PC-3 (cell line): ENCODE measurements around the gene TAF1C. TPM values are rescaled to one million over a fixed set of nuclear protein-coding genes. Genes with fewer than 3 reads are reported as not detected.
A peak's percentile ranks its signal among the peaks of the same experiment; 100 is the strongest.

Experiments
- ATAC-seq: fragments of 200-7000 bp; cut with Tn5 transposase; 2 replicates; pipeline ENCODE4 v1.9.1; 2020; ENCODE audit warnings: mild to moderate bottlenecking, moderate library complexity
- BruUV-seq: library from RNA; stranded (reverse); fragments of 400-500 nt; replicated peaks from 2 replicates; lab custom pipeline; 2021; lab: Mats Ljungman, UMichigan
- CTCF ChIA-PET: fragments of 300-600 bp; sonication (Branson Sonifier 250); formaldehyde crosslinking; loops from one replicate; lab custom pipeline; 2022; ENCODE audit warnings: antibody characterized with exemption; lab: Charles Lee
- POLR2A ChIA-PET: fragments of 300-600 bp; sonication (Branson Sonifier 250); formaldehyde crosslinking; loops from one replicate; lab custom pipeline; 2022; ENCODE audit warnings: antibody characterized with exemption; ENCODE audit not compliant: unreplicated experiment; lab: Charles Lee
- DNase-seq: peaks from one replicate; pipeline ENCODE4 v3.0.0-alpha.2; 2015
- H2AFZ ChIP-seq: fragments of 300-600 bp; sonication (generic); 2 replicates; pipeline ENCODE4 v1.6.0; 2016; ENCODE audit warnings: antibody characterized with exemption, low read length
- H3F3A ChIP-seq: fragments of 300-600 bp; sonication (generic); one replicate; pipeline ENCODE4 v1.6.0; 2017; ENCODE audit warnings: antibody characterized with exemption, low read length, control low read depth, mild to moderate bottlenecking; ENCODE audit not compliant: unreplicated experiment
- H3K27ac ChIP-seq: fragments of 300-600 bp; sonication (generic); 2 replicates; pipeline ENCODE4 v1.5.1; 2016; ENCODE audit warnings: mild to moderate bottlenecking, low read length
- H3K27me3 ChIP-seq: fragments of 300-600 bp; sonication (generic); 2 replicates; pipeline ENCODE4 v1.6.1; 2016; ENCODE audit warnings: low read length, mixed read lengths
- H3K36me3 ChIP-seq: fragments of 300-600 bp; sonication (generic); 2 replicates; pipeline ENCODE4 v1.6.1; 2016; ENCODE audit warnings: low read depth, mixed run types, low read length, mixed read lengths
- H3K4me1 ChIP-seq: fragments of 300-600 bp; sonication (generic); 2 replicates; pipeline ENCODE4 v1.5.1; 2016; ENCODE audit warnings: low read length; ENCODE audit not compliant: insufficient read depth
- H3K4me2 ChIP-seq: fragments of 300-600 bp; sonication (generic); 2 replicates; pipeline ENCODE4 v1.6.0; 2016; ENCODE audit warnings: low read length
- H3K4me3 ChIP-seq: fragments of 300-600 bp; sonication (generic); 2 replicates; pipeline ENCODE4 v1.5.1; 2016; ENCODE audit warnings: mild to moderate bottlenecking, low read length, mixed read lengths
- H3K79me2 ChIP-seq: fragments of 300-600 bp; sonication (generic); 2 replicates; pipeline ENCODE4 v1.6.1; 2017; ENCODE audit warnings: low read length, mixed read lengths
- H3K9ac ChIP-seq: fragments of 300-600 bp; sonication (generic); 2 replicates; pipeline ENCODE4 v1.6.0; 2016; ENCODE audit warnings: mild to moderate bottlenecking, low read length
- H3K9me2 ChIP-seq: fragments of 300-600 bp; sonication (generic); replicated peaks from 2 replicates; pipeline ENCODE4 v1.6.1; 2016; ENCODE audit warnings: mixed run types, low read length, mixed read lengths
- H3K9me3 ChIP-seq: fragments of 300-600 bp; sonication (generic); 2 replicates; pipeline ENCODE4 v1.6.1; 2016; ENCODE audit warnings: low read length, mixed read lengths
- H4K20me1 ChIP-seq: fragments of 300-600 bp; sonication (generic); 2 replicates; pipeline ENCODE4 v1.6.1; 2016; ENCODE audit warnings: low read length, mixed read lengths
- CTCF ChIP-seq: fragments of 300-600 bp; sonication (generic); conservative IDR thresholded peaks from 2 replicates; pipeline ENCODE4 v1.5.1; 2017; ENCODE audit warnings: antibody characterized with exemption, low read depth, mild to moderate bottlenecking, low read length
- EZH2 ChIP-seq: fragments of 300-600 bp; sonication (generic); IDR thresholded peaks from one replicate; pipeline ENCODE4 v1.6.1; 2017; ENCODE audit warnings: antibody characterized with exemption, mild to moderate bottlenecking, low read length; ENCODE audit not compliant: unreplicated experiment
- EZH2phosphoT487 ChIP-seq: fragments of 300-600 bp; sonication (generic); IDR thresholded peaks from 2 replicates; pipeline ENCODE4 v1.6.1; 2018; ENCODE audit warnings: mild to moderate bottlenecking, antibody characterized with exemption, low read length, borderline replicate concordance
- intact Hi-C: fragments of 100-400 bp; cut with micrococcal nuclease; formaldehyde crosslinking; loops from 2 replicates; pipeline ENCODE4 v1.9.0; 2023
- total RNA-seq: library from RNA; depleted of rRNA; stranded (reverse); fragments of >200 nt; gene quantifications from 2 replicates; pipeline ENCODE4 v1.2.3, GENCODE V29; 2014

The TAF1C gene
- total RNA-seq, 1 experiment from 2014 or later, result 21.8 TPM

- Histone ChIP-seq H3K9me2 (no peaks in the 10 kb centered on the region), H3K4me1 (no peaks in the 10 kb centered on the region), H3K4me3 (no peak overlapping the region), H3K4me2 (no peak overlapping the region), H4K20me1 (no peaks in the 10 kb centered on the region), H3K9me3 (no peaks in the 10 kb centered on the region), H3K36me3 (no peaks in the 10 kb centered on the region), H2AFZ (no peak overlapping the region), H3K27me3 (no peaks in the 10 kb centered on the region), H3K27ac (no peak overlapping the region), H3K79me2 (no peaks in the 10 kb centered on the region), H3K9ac (no peak overlapping the region), H3F3A (no peaks in the 10 kb centered on the region)
- ATAC-seq, result no peak
- POLR2A ChIA-PET, result no interaction called here
- intact Hi-C loops, result no loop called here
- BruUV-seq, result no TSS peak
- CTCF ChIA-PET, result no interaction called here
- TF ChIP-seq EZH2, result no peak
- TF ChIP-seq EZH2phosphoT487, result no peak
- no peak for TF ChIP-seq CTCF
- no peak for DNase-seq
Observed at GRCh38 chr16:84153660-84154214, 33.1 kb downstream of the TAF1C start.

GRCh38 chr16:84150926-84151325 lies 35.9 kb downstream of the TAF1C start:
- no peak for ATAC-seq
- CTCF ChIA-PET, result no interaction called here
- H4K20me1 ChIP-seq, result no peaks in the 10 kb centered on the region
- H3F3A ChIP-seq, result no peaks in the 10 kb centered on the region
- H3K27me3 ChIP-seq, result no peaks in the 10 kb centered on the region
- no peak overlapping the region for H3K4me2 ChIP-seq
- no peak for DNase-seq
- no peaks in the 10 kb centered on the region for H3K79me2 ChIP-seq
- H3K36me3 ChIP-seq, result no peaks in the 10 kb centered on the region
- POLR2A ChIA-PET, result no interaction called here
- H3K9ac ChIP-seq, result no peak overlapping the region
- H3K4me1 ChIP-seq, result no peaks in the 10 kb centered on the region
- no peaks in the 10 kb centered on the region for H3K9me2 ChIP-seq
- H3K27ac ChIP-seq, result no peak overlapping the region
- no peak overlapping the region for H3K4me3 ChIP-seq
- no peak for TF ChIP-seq EZH2
- TF ChIP-seq CTCF, result no peak
- TF ChIP-seq EZH2phosphoT487, result no peak
- no TSS peak for BruUV-seq
- intact Hi-C loops, result no loop called here
- no peaks in the 10 kb centered on the region for H3K9me3 ChIP-seq
- no peak overlapping the region for H2AFZ ChIP-seq

- CTCF ChIA-PET, result interaction anchor here (0.6 kb wide), 1 partner anchor 828 kb away, joined by 6 read pairs; no protein-coding TSS in a partner anchor
- POLR2A ChIA-PET, result no interaction called here
Observed at GRCh38 chr16:84144859-84145639, 41.8 kb downstream of the TAF1C start, which contains the start of the genes DNAAF1 and HSDL1. Gene DNAAF1, plus strand, starts transcription at chr16:84145308. Its CDS starts 133 bp downstream, at chr16:84145441. Gene HSDL1, minus strand, starts transcription at chr16:84145177. Its CDS starts 13,856 bp downstream, at chr16:84131321.

More at GRCh38 chr16:84144859-84145639, 41.8 kb downstream of the TAF1C start, which contains the start of the genes DNAAF1 and HSDL1:
- H3K79me2 ChIP-seq, result peaks cover 19% of the 10 kb centered on the region
- DNase-seq, result peak; percentile 88
- no peaks in the 10 kb centered on the region for H3K27me3 ChIP-seq
- BruUV-seq, result no TSS peak
- intact Hi-C loops, result loop anchor here (1.0 kb wide), 1 partner anchor 42 kb away; the partner anchor contains the start of gene TAF1C
- no peak within 1 kb of the TSS for H3K27ac ChIP-seq
- H2AFZ ChIP-seq, result peak within 1 kb of the TSS; percentile 91
- peak within 1 kb of the TSS; percentile 86 for H3K4me2 ChIP-seq
- no peak for TF ChIP-seq EZH2
- peak; percentile 86 for ATAC-seq
- H3K4me1 ChIP-seq, result no peaks in the 10 kb centered on the region
- no peaks in the 10 kb centered on the region for H4K20me1 ChIP-seq
- H3K4me3 ChIP-seq, result peak within 1 kb of the TSS; percentile 97
- H3F3A ChIP-seq, result no peaks in the 10 kb centered on the region
- H3K9me2 ChIP-seq, result no peaks in the 10 kb centered on the region
- H3K9ac ChIP-seq, result peak within 1 kb of the TSS; percentile 77
- no peaks in the 10 kb centered on the region for H3K9me3 ChIP-seq
- H3K36me3 ChIP-seq, result no peaks in the 10 kb centered on the region
